HG02840 (cell line): ENCODE measurements around the gene NTN4.
"Not testable (repeated sequence)": the region's sequence is repeated elsewhere in the genome, so short reads cannot be mapped to it uniquely, and the experiment has no call there.

Source experiments
- ATAC-seq: cut with Tn5 transposase; IDR thresholded peaks from one replicate; pipeline ENCODE4 v1.9.1; 2021; ENCODE audit warnings: mild to moderate bottlenecking, moderate library complexity, moderate number of reproducible peaks; ENCODE audit not compliant: unreplicated experiment, low FRiP score

Gene NTN4

DNA sequence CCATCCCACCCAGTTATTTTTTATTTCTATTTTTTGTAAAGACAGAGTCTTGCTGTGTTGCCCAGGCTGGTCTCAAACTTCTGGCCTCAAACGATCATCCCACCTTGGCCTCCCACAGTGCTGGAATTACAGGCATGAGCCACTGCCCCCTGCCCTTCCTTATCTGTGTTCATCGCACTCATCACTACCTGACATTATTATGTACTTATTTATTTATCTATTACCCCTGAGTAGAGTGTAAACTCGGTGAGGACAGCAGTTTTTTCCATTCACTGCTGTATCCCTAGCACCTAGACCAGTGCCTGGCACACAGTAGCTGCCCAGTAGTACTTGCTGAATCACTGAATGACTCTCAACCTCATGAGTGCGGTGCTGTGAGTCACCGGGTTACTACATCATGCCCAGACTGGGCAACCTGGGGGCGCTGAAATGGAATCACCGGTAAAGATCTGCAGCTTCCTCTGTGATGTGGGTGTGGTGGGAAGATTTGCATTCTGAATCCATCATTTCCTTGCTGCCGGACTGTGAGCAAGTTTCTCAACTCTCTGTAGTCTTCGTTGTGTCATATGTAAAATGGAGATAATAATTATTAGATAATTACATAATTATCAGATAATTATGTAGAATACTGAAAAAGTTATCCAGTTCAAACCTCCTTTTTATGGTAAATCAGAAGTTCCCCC, 157.4 kb downstream of the NTN4 start:
- no peak for ATAC-seq

DNA sequence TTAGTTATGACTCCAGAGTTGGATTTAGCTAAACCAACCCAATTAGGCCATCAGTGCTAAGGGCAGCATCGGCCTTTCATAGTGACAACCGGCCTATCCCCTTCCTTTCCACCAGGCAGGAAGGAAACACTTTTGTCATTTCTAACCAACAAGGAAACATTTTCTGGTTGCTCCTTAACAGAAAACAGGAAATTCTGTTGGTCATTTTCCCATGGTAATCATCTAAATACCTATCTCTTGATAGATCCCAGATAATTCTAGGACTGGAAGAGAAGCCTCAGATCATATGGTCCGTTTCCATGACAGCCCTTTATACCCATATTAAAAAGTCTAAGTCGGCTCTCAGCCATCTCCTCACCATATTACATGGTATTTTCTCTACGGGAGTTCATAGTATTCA, 160.1 kb downstream of the NTN4 start:
- no peak for ATAC-seq

DNA sequence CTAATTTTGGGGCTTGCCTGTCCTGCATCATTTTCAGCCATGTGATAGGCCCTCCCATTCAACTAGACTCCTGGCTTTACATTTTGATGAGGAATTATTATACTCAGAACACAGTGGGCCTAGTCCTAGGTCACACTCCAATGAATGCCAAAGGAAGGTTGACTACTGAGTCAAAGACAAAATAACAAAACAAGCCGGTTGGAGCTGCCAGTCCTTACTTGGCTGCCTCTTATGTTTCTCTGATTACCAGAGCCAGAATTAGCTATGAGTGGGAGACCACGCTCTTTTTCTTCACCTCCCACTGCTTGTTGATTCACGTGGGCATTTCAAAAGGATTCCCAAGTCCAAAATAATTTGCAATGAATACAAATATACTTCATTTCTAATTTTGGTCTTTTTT, 161.2 kb downstream of the NTN4 start:
- no peak for ATAC-seq

DNA sequence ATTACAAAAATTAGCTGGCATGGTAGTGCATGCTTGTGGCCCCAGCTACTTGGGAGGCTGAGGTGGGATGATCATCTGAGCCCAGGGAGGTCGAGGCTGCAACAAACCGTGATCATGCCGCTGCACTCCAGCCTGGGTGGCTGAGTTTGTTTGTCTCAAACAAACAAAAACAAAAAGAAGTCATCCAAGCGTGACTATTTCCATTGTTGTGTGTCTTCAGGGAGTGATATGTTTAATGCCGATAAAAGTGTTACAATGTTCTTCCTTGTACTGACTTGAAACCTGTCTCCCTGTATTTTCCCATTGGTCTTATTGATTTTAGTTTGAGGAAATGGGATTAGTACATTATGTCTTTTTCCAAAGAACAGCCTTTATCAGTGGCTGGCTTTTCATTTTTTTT, 163.7 kb downstream of the NTN4 start:
- no peak for ATAC-seq

DNA sequence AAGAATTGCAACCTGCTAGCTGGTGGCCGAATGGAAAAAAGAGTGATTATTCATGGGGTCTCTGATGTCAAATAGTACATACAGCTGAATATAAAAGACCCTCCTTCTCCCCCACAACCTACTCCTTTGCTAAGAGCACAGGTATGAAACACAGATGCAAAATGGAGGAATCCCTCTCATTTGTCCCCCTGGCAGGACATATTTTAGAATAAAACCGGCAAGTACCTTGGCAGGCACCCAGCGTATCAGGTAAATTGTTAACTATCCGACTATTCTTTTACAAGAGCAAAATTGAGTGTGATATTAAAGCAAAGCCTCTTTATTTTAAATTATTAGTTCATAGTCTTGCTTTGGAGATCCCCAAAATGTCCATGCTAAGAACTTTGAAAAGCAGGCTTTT, 165.6 kb downstream of the NTN4 start:
- ATAC-seq = no peak

DNA sequence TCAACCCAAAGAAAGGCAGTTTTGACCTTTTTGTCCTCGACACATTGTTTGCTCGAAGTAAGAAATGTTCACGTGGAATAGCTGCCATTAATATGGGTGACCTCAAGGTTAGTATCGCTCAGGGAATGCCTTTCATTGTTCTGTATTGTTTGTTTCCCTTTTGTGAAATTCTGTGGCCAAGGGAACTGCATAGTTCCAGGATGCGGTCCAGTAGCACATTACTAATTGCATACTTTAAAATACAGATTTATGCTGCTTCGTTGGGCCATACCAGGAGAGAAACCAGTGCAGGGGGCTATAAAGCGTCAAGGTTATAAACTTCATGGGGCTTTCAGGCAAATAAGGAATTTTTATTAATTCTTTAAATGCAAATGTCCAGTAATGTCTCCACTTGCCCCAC, 166.0 kb downstream of the NTN4 start:
- no peak for ATAC-seq

DNA sequence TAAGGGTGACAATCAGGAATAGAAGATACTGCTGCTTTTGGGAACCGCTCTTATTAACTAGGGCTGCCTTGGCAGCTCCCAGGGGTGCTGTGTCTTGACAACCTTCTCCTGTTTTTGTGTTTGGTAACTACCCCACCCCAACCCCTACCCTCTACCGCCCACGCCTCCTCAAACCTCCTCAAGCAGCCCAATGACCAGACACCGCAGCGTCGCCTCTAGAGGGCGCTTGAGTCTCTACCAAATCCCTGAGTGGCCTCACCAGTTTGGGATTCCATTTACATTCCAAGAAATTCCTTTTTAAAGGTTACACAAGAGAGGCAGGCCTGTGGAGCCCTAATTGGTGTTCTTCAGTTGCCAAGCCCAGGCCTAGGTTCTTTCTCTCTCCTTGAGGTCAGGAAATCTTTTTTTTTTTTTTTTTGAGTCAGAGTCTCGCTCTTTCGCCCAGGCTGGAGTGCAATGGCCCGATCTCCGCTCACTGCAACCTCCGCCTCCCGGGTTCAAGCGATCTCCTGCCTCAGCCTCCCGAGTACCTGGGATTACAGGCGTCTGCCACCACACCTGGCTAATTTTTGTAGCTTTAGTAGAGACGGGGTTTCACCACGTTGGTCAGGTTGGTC, 166.9 kb downstream of the NTN4 start:
- no peak for ATAC-seq

DNA sequence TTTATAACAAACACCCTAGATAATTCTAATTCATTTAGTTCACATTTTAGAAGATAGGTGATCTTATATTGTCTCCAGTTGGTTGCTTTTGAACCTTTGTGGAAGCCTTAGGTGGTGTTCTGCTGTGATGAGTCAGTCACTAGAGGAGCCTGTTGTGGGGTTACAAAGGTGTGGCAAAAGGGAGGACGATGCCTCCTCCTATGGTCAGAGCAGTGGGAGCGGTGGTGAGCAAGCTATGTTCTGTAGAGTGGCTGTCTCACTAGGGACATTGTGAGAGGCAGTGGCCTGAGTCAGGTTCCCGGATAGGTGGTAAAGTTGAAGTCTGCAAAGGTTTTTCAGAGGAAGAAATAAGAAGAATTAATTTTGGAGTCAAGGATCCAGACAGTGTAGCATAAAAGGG, 167.7 kb downstream of the NTN4 start:
- no peak for ATAC-seq

DNA sequence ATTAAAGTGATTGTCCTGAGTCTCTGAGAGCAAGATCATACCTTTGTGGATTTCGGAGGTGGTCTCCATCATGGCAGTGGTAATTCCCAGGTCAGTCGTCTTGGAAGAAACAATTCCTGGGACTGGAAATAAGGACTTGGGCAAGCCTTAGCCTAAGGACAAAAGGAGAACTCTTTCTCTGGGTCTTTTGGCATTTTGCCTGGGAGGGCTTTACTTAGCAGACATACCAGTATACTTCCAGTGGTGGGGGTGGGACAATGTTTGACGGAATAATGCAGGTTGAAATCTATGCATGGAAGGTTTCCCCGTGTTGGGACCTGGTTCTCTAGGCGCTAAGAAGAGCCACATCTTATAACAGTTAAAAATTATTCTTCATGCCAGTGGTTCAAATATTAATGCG, 168.8 kb downstream of the NTN4 start:
- ATAC-seq = no peak

DNA sequence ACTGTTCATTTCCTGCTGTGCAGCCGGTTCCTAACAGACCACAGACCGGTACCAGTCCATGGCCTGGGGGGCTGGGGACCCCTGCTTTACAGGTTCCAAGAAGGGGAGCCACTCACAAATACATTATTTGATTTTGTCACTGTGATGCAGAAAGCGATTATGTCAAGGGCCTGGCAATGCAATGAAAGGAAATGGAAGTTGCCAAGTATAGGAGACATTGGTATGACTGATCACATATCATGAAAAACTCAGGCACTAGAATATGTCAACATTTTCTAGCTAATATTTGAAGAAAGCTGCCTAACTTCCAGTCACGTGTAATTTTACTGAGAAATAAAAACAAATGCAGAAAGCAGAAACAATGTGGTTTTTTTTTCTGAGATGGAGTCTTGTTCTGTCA, 170.4 kb downstream of the NTN4 start:
- ATAC-seq = no peak

DNA sequence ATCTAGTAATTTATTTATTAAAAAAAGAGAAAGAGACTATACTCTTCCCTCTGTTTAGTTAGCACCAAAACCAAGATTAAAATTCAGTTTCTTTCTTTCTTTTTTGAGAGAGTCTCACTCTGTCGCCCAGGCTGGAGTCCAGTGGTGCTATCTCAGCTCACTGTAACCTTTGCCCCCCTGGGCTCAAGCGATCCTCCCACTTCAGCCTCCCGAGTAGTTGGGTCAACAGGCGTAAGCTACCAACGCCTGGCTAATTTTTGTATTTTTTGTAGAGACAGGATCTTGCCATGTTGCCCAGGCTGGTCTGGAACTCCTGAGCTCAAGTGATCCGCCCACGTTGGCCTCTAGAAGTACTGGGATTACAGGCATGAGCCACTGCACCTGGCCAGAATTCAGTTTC, 174.1 kb downstream of the NTN4 start:
- not testable (repeated sequence) for ATAC-seq

DNA sequence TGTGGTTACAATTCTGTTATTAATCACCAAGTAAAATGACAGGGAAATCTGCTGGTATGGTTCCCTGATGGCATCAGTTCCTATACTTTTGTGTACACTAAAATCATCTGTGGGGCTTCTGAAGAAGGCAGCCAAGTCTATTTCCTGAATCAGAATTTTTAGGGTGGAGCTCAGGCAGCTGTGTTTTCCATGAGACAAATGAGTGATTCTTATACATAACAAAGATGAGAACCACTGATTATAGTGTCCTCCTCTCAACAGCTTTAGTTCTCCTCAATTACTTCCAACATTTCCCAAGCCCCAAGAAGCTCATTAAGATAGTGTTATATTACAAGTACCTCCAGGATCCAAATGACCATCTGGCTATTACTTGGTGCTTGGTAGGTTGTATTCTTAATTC, 174.8 kb downstream of the NTN4 start:
- ATAC-seq = no peak

DNA sequence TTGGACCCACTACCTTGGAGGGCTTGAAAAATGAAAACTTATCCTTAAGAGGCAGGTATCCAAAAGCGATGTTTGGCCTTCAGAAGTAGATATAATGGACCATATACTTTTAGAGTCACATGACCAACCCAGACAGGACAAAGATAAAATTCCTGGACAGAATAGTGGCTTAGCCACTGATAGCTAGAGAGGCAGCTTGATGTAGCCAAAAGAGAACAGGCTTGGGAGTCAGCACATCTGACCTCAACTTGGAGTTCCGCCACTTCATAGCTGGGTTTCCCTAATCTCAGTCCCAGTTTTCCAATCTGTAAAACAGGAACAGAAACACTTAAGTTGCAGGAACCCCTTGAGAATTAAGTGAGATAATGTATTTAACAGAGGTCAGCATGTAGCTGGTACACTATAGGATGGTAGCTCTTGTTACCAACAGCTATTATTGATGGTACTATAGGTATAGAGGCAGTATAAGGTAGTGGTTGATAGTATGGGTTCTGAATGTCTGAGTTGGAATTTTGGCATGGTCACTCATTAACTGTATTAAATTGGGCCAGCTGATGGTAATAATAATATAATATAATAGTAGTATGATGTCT, 176.1 kb downstream of the NTN4 start:
- ATAC-seq = no peak

DNA sequence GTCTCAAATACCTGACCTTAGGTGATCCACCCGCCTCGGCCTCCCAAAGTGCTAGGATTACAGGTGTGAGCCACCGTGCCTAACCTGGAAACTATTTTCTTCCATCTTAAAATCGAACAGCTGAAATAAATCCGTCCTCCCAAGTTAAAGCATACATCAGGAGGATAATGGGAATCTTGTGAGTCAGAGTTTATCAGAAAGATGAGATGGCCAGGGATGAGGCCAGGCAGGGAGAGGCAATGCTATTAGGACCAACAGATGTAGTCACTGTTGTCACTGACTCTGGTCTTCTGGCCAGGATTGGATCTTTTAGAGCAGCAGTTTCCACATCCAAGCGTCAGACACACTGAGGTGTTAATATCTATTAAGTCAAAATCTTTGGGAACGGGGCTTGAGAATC, 177.5 kb downstream of the NTN4 start:
- ATAC-seq = no peak

DNA sequence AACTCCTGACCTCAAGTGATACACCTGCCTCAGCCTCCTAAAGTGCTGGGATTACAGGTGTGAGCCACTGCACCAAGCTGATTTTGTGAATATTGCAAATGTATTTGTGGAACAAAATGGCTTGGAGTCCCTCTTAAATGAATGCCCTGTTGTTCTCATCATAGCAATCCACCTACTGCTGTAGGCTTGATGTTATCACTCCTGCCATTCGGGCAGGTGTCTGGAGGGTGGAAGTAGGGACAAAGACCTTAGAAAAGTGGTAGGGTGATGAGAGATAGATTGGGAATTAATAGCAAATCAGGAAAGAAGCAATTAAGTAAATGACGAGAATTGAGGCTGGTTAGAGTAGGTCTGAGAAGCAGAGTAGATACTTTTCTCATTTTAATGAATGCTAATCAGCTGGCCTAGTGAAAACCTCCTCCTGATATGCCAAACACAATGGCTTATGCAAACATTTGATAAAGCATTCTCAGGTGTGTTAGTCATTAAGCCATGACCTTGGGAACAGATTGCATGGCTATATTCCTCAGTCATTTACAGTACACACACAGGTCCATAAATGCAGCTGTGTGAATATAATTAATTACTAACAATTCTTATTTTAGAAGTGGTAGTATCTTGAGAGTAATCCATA, 178.8 kb downstream of the NTN4 start:
- no peak for ATAC-seq

DNA sequence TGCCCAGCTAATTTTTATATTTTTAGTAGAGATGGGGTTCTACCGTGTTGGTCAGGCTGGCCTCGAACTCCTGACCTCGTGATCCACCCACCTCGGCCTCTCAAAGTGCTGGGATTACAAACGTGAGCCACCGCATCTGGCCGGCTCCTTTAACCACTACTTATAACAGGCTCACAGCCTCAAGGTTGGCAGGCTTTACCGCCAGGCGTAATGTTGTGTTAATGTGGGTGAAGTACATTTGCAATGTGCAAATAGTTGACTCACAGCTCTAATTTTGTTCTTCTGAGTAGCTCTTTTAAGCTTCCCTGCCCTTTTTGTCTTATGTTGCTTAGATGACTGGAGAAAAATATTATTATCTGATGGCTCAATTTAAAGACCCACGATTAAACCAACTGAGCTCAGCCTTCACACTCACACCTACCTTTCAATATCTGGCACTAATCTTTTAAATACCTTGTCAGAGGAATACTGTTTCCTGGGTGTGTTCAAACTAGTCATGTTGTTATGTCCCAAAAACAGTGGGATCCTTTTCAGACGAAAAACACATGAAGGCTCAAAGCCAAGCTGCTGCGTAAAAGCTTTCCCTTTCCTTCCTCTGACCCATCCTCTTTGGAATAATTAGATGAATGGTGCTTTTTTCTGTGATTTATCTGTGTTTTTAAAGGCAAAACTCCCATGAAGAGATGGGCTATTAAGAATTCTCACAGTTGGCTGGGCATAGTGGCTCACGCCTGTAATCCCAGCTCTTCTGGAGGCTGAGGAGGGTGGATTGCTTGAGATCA, 182.1 kb downstream of the NTN4 start:
- ATAC-seq = no peak
